Bronchial epithelial cell (primary cell): ENCODE results near the gene CD96. TPM values are rescaled to one million over a fixed set of nuclear protein-coding genes. Genes with fewer than 3 reads are reported as not detected.

Experiments used
- DNase-seq: peaks from one replicate; pipeline ENCODE4 v3.0.0-alpha.2; 2010; ENCODE audit warnings: low read depth
- FAIRE-seq: peaks from 2 replicates; lab custom pipeline; 2011; peaks lifted over from hg19 to GRCh38; lab: Jason Lieb, UNC
- H3K27me3 ChIP-seq: 2 replicates; pipeline ENCODE4 v1.5.1; 2011; ENCODE audit warnings: low read length; ENCODE audit not compliant: control insufficient read depth, insufficient read depth
- H3K36me3 ChIP-seq: 2 replicates; pipeline ENCODE4 v1.5.1; 2011; ENCODE audit warnings: low read length; ENCODE audit not compliant: control insufficient read depth, insufficient read depth
- H3K4me3 ChIP-seq: 2 replicates; pipeline ENCODE4 v1.5.1; 2011; ENCODE audit warnings: mild to moderate bottlenecking, low read depth, low read length, control low read depth
- total RNA-seq: library from RNA; depleted of rRNA; stranded (reverse); fragments of >200 nt; gene quantifications from 2 replicates; pipeline ENCODE4 v1.2.1, GENCODE V29; 2014
- TF ChIP-seq, protein P1 (sequence below): IDR thresholded peaks from 2 replicates; pipeline ENCODE4 v1.5.1; 2011; ENCODE audit warnings: mild to moderate bottlenecking, moderate library complexity, low read length, control low read depth, inconsistent platforms; ENCODE audit not compliant: insufficient read depth, severe bottlenecking

Gene CD96
- total RNA-seq, 1 donor from 2014 or later = not detected

DNA sequence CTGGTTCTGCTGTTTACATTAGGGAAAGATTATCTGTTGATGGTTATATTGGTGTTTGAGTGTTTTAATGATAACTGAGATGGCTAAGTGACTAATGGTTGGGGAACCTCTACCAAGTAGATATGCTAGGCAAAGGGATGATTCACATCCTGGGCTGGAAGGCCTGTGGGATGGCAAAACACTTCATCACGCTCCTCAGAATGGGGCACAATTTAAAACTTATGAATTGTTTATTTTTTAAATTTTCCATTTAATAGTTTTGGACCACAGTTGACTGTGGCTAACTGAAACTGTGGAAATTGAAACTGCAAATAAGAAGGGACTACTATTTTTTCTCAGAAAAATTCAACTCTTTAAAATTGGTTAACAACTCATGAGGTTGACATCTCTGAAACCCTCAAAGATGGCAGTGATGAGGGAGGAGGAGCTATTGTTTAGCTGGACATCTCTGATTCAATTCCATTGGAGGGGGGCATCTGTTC is 153.7 kb downstream of the CD96 start:
- Histone ChIP-seq H3K4me3 (no peak overlapping the region), H3K27me3 (no peaks in the 10 kb centered on the region), H3K36me3 (no peaks in the 10 kb centered on the region)
- TF ChIP-seq, protein P1, sequence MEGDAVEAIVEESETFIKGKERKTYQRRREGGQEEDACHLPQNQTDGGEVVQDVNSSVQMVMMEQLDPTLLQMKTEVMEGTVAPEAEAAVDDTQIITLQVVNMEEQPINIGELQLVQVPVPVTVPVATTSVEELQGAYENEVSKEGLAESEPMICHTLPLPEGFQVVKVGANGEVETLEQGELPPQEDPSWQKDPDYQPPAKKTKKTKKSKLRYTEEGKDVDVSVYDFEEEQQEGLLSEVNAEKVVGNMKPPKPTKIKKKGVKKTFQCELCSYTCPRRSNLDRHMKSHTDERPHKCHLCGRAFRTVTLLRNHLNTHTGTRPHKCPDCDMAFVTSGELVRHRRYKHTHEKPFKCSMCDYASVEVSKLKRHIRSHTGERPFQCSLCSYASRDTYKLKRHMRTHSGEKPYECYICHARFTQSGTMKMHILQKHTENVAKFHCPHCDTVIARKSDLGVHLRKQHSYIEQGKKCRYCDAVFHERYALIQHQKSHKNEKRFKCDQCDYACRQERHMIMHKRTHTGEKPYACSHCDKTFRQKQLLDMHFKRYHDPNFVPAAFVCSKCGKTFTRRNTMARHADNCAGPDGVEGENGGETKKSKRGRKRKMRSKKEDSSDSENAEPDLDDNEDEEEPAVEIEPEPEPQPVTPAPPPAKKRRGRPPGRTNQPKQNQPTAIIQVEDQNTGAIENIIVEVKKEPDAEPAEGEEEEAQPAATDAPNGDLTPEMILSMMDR = no peak
- peak; percentile 90 for DNase-seq
- peak; percentile 43 for FAIRE-seq

DNA sequence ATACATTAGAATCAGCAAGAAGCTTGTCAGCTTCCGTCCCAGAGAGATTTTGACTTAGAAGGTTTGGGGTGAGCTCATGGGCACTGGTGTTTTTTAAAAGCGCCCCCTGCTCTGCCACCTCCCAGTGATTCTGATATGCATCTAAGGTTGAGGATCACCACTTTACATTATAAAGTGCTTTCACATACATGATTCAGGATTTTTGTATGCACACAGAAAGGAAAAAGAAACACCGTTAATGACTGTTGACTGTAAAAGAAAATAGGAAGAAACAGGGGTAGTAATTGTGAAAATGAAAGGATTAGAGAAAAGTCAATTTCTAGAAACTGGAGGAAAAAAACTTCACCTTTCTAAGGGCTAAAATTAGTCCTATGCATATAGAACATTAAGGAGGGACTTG is 158.1 kb downstream of the CD96 start:
- no peak for FAIRE-seq
- no peak overlapping the region for H3K4me3 ChIP-seq
- no peaks in the 10 kb centered on the region for H3K27me3 ChIP-seq
- H3K36me3 ChIP-seq = no peaks in the 10 kb centered on the region
- TF ChIP-seq, protein P1 = no peak
- no peak for DNase-seq

DNA sequence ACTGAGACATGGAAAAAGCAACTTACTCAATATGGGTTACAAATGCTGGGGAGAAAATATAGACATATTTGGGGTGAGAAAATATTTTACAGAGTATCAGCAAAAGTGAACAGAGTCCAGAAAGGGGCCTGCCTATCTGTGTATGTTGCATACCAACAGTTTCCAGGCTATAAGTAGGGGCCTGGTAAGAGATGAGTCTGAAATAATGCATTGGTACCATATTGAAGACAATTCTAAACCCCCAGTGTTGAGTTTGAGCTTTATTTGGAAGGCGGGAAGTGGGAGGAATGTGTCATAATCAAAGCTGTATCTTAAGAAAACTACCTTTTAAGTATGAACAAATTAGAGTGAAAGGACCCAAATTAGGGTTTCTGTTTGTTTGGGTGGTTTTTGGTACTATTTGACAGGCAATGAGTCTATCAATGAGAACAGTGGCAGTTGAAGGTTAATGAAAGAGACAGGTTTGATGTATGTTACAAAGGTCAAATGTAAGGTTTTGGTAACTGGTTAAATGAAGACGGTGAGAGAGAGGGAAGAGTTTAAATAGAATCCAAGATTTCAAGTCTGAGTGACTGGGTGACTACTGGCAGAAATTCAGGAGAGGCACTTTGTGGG is 159.4 kb downstream of the CD96 start:
- Histone ChIP-seq H3K4me3 (no peak overlapping the region), H3K27me3 (no peaks in the 10 kb centered on the region), H3K36me3 (no peaks in the 10 kb centered on the region)
- FAIRE-seq (no peak), DNase-seq (no peak)
- TF ChIP-seq, protein P1 = no peak

Other genes with a start within 250 kb of the CD96 start
- 6.3 and 8.2 TPM in 2 replicates for gene ZBED2, start 53.1 kb downstream of the CD96 start, total RNA-seq
- 12.1 and 30.5 TPM in 2 replicates for gene PLCXD2, start 132.5 kb downstream of the CD96 start, total RNA-seq